Measurements from ENCODE around the gene KDM3B.

- TF ChIP-seq POLR2A (IDR thresholded peaks at IDR 0.05) (no peak), CTCF (IDR thresholded peaks at IDR 0.05) (no peak), EP300 (IDR thresholded peaks at IDR 0.05) (no peak), POLR2AphosphoS5 (IDR thresholded peaks at IDR 0.05) (no peak)
These were observed 19.7 kb downstream of the KDM3B start for GRCh38 chr5:138372225-138372624.
